CD4-positive, alpha-beta T cell treated with Interleukin-15 for 1 hour (primary cell): ENCODE data around the gene PGM1.

ENCODE experiments used
- DNase-seq: peaks from one replicate; pipeline ENCODE4 v3.0.0-alpha.2; 2020

Gene PGM1

GRCh38 chr1:63669151-63669961, 76.1 kb downstream of the PGM1 start:
- DNase-seq: no peak

- no peak for DNase-seq
Measured at GRCh38 chr1:63670164-63670563, 77.0 kb downstream of the PGM1 start.

DNA sequence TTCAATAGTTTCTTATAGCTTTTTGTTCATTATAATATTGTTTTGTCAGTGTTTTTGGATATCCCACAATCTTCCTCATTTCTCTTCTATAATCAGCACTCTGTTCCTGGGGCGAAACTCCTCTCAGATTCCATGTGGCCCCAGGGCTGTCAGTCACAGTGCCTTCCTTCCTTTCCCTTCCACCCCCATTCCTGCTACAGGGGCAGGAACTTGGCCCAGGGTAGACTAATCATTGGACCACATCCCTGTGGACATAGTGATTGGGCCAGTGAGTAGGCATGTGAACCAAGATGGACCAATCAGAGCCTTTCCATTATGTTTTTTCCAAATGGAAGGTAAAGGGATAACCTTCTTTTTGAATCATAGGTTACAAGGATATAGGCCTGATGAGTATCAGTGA, 78.3 kb downstream of the PGM1 start:
- no peak for DNase-seq

DNA sequence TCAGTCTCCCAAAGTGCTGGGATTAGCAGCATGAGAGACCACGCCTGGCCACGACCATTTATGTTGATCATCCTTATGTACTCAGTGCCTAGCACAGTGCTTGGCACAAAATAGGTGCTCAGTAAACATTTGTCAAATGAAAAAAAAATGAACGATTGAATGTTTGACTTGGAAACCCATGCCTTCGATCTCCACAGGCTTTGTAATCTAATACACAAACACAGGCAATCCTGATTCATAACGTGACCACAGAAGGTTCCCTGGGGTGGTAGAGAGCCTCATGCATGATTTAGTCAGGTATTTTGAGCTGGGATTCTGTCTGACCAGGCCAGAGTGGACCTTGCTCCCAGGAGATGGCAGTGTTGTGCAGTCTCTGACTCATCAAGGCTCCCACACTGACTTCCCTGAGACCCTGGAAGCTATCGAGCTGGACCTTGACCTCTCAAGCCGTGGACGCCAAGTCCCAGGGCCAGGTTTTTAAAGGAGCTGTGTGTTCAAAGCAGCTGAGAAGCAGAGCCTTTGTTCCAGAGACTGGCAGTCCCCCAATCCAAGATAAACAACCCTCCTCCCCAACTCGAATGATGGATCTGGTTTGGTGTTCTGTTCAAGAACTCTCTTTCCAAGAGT, 81.1 kb downstream of the PGM1 start:
- DNase-seq: no peak

GRCh38 chr1:63674865-63675419, 81.7 kb downstream of the PGM1 start:
- DNase-seq: no peak

DNA sequence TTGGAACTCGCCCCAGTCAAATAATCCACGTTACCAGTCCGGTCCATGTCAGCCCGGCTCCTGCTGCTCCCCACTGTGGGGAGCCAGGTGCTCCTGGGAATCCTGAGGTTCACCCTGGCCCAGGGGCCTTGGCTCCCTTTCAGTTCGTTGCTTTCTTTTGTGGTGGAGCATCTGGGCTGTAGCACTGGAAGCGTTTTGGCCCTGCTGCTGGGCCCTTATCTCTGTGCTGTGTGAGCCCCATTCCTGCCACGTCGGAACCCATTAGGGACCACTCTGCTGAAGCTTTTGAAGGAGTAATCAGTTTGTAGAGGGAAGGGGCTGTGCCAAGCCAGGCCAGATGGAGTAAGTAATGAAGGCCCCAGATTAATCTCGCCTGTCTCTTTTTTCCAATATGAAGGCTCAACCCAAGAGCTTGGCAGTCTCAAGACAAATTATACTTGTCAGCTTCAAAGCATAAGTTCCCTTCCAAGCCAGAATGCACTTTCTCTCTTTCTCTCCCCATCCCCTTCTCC, 82.3 kb downstream of the PGM1 start:
- no peak for DNase-seq

- DNase-seq: no peak
Measured at GRCh38 chr1:63677497-63677896, 84.3 kb downstream of the PGM1 start.

DNA sequence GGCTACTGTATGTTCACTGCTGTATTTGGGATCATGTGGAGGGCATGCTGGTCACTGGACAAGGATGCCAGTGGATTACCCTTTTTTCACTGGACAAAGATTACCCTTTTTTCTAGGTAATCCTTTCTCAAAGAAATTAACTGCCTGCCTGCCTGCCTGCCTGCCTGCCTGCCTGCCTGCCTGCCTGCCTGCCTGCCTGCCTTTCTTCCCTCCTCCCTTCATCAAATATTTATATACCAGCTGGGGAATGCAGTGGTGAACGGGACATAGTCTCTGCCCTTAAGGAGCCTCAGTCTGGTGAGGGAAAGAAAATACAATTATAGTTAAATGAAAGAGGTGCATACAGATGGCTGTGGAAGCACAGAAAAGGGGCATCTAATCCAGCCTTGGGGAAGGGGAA, 85.0 kb downstream of the PGM1 start:
- DNase-seq: no peak

DNA sequence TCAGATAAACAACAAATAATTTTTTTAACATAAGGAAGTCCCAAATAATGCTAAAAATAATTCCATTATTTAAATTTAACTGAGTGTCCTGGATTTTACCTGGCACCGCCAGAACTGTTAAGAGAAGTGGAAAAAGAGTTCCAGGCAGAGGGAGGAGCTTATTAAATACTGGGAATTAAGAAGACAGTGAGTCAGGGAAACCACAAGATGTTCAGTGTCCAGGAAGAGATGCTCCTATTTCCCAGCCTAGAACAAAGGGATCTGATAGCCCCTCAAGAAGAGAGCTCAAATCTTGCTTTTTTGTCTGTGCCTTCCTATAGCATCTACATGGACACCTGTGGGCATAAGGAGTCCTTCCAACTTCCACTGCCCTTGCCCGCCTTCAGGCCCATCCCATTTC, 85.9 kb downstream of the PGM1 start:
- DNase-seq: no peak

- no peak for DNase-seq
Measured at GRCh38 chr1:63679589-63679988, 86.4 kb downstream of the PGM1 start.

GRCh38 chr1:63682936-63683335, 89.7 kb downstream of the PGM1 start:
- DNase-seq: no peak

DNA sequence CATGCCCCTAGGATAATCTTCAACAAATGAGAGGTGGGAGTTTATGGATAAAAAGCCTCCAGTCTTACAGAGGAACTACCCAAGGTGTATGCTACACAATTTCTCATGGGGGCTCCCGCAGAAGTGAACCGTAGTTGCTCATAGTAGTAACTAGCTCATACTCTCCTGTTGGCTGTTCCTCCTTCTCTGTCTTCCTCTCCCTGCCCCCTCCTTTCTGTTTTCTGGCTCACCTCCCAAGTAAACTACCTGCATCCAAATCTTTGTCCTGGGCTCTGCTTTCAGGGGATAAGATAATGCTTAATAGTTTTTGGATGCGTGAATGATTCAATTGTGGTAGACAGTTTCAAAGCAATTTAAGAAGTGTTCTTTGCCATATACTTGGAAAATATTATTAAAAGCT, 90.5 kb downstream of the PGM1 start:
- no peak for DNase-seq

DNA sequence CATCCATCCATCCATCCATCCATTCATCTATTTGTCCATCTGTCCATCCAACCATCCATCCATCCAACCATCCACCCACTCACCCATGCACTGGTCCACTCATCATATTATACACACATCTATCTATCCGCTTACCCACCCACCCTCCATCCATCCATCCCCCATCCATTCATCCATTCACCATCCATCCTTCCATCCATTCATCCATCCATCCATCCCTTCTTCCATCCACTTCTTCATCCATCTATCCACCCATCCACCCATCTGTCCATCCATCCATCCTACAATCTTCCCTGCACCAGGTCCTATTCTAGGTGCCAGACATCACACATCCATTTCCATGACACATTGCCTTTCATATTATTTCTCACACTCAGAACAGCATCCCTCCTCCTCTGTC, 93.5 kb downstream of the PGM1 start:
- DNase-seq: no peak

GRCh38 chr1:63688302-63688890, 95.2 kb downstream of the PGM1 start:
- no peak for DNase-seq

DNA sequence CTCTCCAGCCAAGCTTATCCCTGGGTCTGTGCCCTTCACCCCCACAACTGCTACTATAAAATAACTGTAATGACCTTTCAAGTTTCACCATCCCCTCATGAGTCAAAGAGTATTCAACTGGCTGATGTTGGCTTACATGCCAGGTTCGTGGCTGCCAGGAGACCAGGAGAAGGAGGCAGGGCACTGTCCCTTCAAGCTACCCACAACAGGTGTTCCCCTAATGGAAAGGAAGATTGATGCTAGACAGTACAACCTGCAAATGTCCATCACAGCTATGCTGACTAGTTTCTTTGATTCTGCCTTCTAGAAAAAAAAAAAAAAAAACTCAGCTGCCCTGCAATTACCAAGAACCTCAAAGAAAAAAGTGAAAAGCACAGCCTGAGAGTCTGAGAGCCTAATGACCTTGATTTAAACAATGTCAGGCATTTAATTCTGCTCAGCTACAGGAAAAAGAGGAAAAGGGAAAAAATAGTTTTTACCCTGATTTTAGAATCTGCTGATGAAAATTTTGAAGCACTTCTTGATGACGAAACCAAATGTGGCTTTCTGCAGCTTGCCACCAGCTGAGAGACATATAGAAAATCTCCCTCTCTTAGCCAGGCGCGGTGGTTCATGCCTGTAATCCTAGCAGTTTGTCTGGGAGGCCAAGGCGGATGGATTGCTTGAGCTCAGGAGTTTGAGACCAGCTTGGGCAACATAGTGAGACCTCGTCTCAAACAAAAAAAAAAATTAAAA, 97.9 kb downstream of the PGM1 start:
- no peak for DNase-seq

GRCh38 chr1:63691701-63692425, 98.7 kb downstream of the PGM1 start:
- no peak for DNase-seq

GRCh38 chr1:63693944-63694571, 100.8 kb downstream of the PGM1 start:
- DNase-seq: no peak

GRCh38 chr1:63698001-63698838, 105.0 kb downstream of the PGM1 start:
- DNase-seq: no peak

- no peak for DNase-seq
Measured at GRCh38 chr1:63701187-63701586, 108.0 kb downstream of the PGM1 start.

DNA sequence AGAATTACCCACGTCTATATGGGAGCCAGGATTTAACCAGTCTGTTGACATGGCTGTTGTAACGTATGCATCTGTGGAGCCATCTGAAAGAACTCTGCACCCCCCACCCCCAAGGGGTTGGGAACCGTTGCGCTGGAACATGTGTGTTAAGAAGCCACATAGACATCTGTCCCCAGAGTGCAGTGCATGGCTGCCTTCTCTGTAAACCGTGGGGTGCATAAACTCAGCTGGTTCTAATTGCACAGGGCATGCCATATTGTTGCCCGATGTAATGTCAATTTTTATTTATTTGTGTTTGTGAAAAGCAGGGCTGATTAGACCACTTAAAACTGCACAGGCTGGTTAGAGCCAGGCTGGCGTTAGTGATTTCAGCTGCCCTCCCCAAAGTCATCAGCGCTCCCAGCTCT, 110.5 kb downstream of the PGM1 start:
- no peak for DNase-seq

GRCh38 chr1:63704443-63704842, 111.2 kb downstream of the PGM1 start:
- no peak for DNase-seq
